ENCODE data around the gene ZFP90.

Gene ZFP90

GRCh38 chr16:68517606-68518166 lies 21.4 kb upstream of the ZFP90 start:
- Histone ChIP-seq H3K9me3 (ENCODE audit: insufficient read depth, low read length) (no peaks in the 10 kb centered on the region), H3K4me3 (ENCODE audit: insufficient read depth, low read length, poor library complexity, severe bottlenecking) (no peak overlapping the region), H3K9ac (ENCODE audit: low read length) (no peak overlapping the region), H3K4me2 (ENCODE audit: low read depth, low read length, poor library complexity, severe bottlenecking) (no peak overlapping the region), H3K36me3 (ENCODE audit: low read length) (no peaks in the 10 kb centered on the region), H3K27me3 (ENCODE audit: low read length) (no peaks in the 10 kb centered on the region), H3F3A (ENCODE audit: insufficient read depth) (no peaks in the 10 kb centered on the region), H3K79me2 (ENCODE audit: insufficient read depth, low read length) (no peaks in the 10 kb centered on the region), H2AFZ (ENCODE audit: low read depth, low read length, severe bottlenecking) (no peak overlapping the region), H3K27ac (ENCODE audit: low read depth, low read length) (no peak overlapping the region), H4K20me1 (ENCODE audit: low read depth, low read length) (no peaks in the 10 kb centered on the region), H3K9me2 (replicated peaks; ENCODE audit: insufficient read depth, low read length) (no peaks in the 10 kb centered on the region)
- TF ChIP-seq EZH2phosphoT487 (conservative IDR thresholded peaks at IDR 0.05; ENCODE audit: low read length) (no peak), CTCF (IDR thresholded peaks at IDR 0.05; ENCODE audit: insufficient read depth, low read length, poor library complexity, severe bottlenecking) (no peak)

- Histone ChIP-seq H3K4me2 (ENCODE audit: low read depth, low read length, poor library complexity, severe bottlenecking) (no peak overlapping the region), H3K27me3 (ENCODE audit: low read length) (no peaks in the 10 kb centered on the region), H3K9ac (ENCODE audit: low read length) (no peak overlapping the region), H3K4me3 (ENCODE audit: insufficient read depth, low read length, poor library complexity, severe bottlenecking) (no peak overlapping the region), H3K36me3 (ENCODE audit: low read length) (no peaks in the 10 kb centered on the region), H2AFZ (ENCODE audit: low read depth, low read length, severe bottlenecking) (no peak overlapping the region), H3K27ac (ENCODE audit: low read depth, low read length) (no peak overlapping the region), H3F3A (ENCODE audit: insufficient read depth) (no peaks in the 10 kb centered on the region), H3K9me2 (replicated peaks; ENCODE audit: insufficient read depth, low read length) (no peaks in the 10 kb centered on the region), H4K20me1 (ENCODE audit: low read depth, low read length) (no peaks in the 10 kb centered on the region), H3K79me2 (ENCODE audit: insufficient read depth, low read length) (no peaks in the 10 kb centered on the region), H3K9me3 (ENCODE audit: insufficient read depth, low read length) (no peaks in the 10 kb centered on the region)
- TF ChIP-seq EZH2phosphoT487 (conservative IDR thresholded peaks at IDR 0.05; ENCODE audit: low read length) (no peak), CTCF (IDR thresholded peaks at IDR 0.05; ENCODE audit: insufficient read depth, low read length, poor library complexity, severe bottlenecking) (no peak)
These were observed 19.8 kb upstream of the ZFP90 start for GRCh38 chr16:68519225-68519745.

- Histone ChIP-seq H3K27me3 (ENCODE audit: low read length) (no peaks in the 10 kb centered on the region), H3K9me2 (replicated peaks; ENCODE audit: insufficient read depth, low read length) (no peaks in the 10 kb centered on the region), H3K9ac (ENCODE audit: low read length) (no peak overlapping the region), H3K9me3 (ENCODE audit: insufficient read depth, low read length) (no peaks in the 10 kb centered on the region), H3K4me3 (ENCODE audit: insufficient read depth, low read length, poor library complexity, severe bottlenecking) (no peak overlapping the region), H3K79me2 (ENCODE audit: insufficient read depth, low read length) (no peaks in the 10 kb centered on the region), H3F3A (ENCODE audit: insufficient read depth) (no peaks in the 10 kb centered on the region), H2AFZ (ENCODE audit: low read depth, low read length, severe bottlenecking) (no peak overlapping the region), H4K20me1 (ENCODE audit: low read depth, low read length) (no peaks in the 10 kb centered on the region), H3K27ac (ENCODE audit: low read depth, low read length) (no peak overlapping the region), H3K36me3 (ENCODE audit: low read length) (no peaks in the 10 kb centered on the region), H3K4me2 (ENCODE audit: low read depth, low read length, poor library complexity, severe bottlenecking) (peak overlapping the region; percentile 46)
- TF ChIP-seq EZH2phosphoT487 (conservative IDR thresholded peaks at IDR 0.05; ENCODE audit: low read length) (no peak), CTCF (IDR thresholded peaks at IDR 0.05; ENCODE audit: insufficient read depth, low read length, poor library complexity, severe bottlenecking) (peak; percentile 87)
These were observed 18.4 kb upstream of the ZFP90 start for GRCh38 chr16:68520649-68521086.
